DOHH2 (cell line): ENCODE results near the gene YWHAH.

ENCODE experiments used
- H3F3A ChIP-seq: fragments of 200-600 bp; sonication (generic), shearing (Covaris generic); 2 replicates; pipeline ENCODE4 v1.6.0; 2016; ENCODE audit warnings: antibody characterized with exemption, mild to moderate bottlenecking; ENCODE audit not compliant: control insufficient read depth, insufficient read depth
- H3K27ac ChIP-seq: fragments of 200-600 bp; sonication (generic); 2 replicates; pipeline ENCODE4 v1.5.1; 2014; ENCODE audit warnings: low read depth, mild to moderate bottlenecking, low read length, moderate library complexity
- H3K27me3 ChIP-seq: fragments of 200-600 bp; sonication (generic); 2 replicates; pipeline ENCODE4 v1.6.1; 2014; ENCODE audit warnings: mild to moderate bottlenecking, low read length, mixed read lengths; ENCODE audit not compliant: control insufficient read depth
- H3K36me3 ChIP-seq: fragments of 200-600 bp; sonication (generic); 2 replicates; pipeline ENCODE4 v1.6.1; 2014; ENCODE audit warnings: mild to moderate bottlenecking, low read length, moderate library complexity, mixed read lengths; ENCODE audit not compliant: control insufficient read depth
- H3K4me1 ChIP-seq: fragments of 200-600 bp; sonication (generic); 2 replicates; pipeline ENCODE4 v1.6.1; 2014; ENCODE audit warnings: mild to moderate bottlenecking, low read length, mixed read lengths; ENCODE audit not compliant: control insufficient read depth
- H3K4me2 ChIP-seq: fragments of 200-600 bp; sonication (generic); 2 replicates; pipeline ENCODE4 v1.6.0; 2014; ENCODE audit warnings: mild to moderate bottlenecking, low read length, moderate library complexity
- H3K4me3 ChIP-seq: fragments of 200-600 bp; sonication (generic); 2 replicates; pipeline ENCODE4 v1.5.1; 2014; ENCODE audit warnings: mild to moderate bottlenecking, low read length, mixed read lengths
- H3K79me2 ChIP-seq: fragments of 200-600 bp; sonication (generic); 2 replicates; pipeline ENCODE4 v1.6.1; 2014; ENCODE audit warnings: mild to moderate bottlenecking, low read length, mixed read lengths; ENCODE audit not compliant: control insufficient read depth
- H3K9me2 ChIP-seq: fragments of 200-600 bp; sonication (generic); replicated peaks from 2 replicates; pipeline ENCODE4 v1.6.1; 2014; ENCODE audit warnings: mild to moderate bottlenecking, low read length, mixed read lengths; ENCODE audit not compliant: control insufficient read depth
- H3K9me3 ChIP-seq: fragments of 200-600 bp; sonication (generic); 2 replicates; pipeline ENCODE4 v1.6.1; 2014; ENCODE audit warnings: antibody characterized with exemption, low read length, mixed read lengths; ENCODE audit not compliant: control insufficient read depth, insufficient read depth
- H4K20me1 ChIP-seq: fragments of 200-600 bp; sonication (generic); 2 replicates; pipeline ENCODE4 v1.6.0; 2014; ENCODE audit warnings: low read depth, mild to moderate bottlenecking, antibody characterized with exemption, low read length, moderate library complexity; ENCODE audit not compliant: control insufficient read depth, insufficient read depth
- CTCF ChIP-seq: fragments of 200-600 bp; sonication (generic); IDR thresholded peaks from one replicate; pipeline ENCODE4 v1.5.1; 2014; ENCODE audit warnings: antibody characterized with exemption, mild to moderate bottlenecking, low read depth, low read length; ENCODE audit not compliant: poor library complexity, severe bottlenecking
- EZH2phosphoT487 ChIP-seq: fragments of 200-600 bp; sonication (generic); IDR thresholded peaks from 2 replicates; pipeline ENCODE4 v1.6.1; 2017; ENCODE audit warnings: borderline replicate concordance, mild to moderate bottlenecking, antibody characterized with exemption, low read length, moderate library complexity, mixed read lengths

The YWHAH gene

GRCh38 chr22:31944700-31945442, 536 bp downstream of the YWHAH start:
- Histone ChIP-seq H3K4me2 (peak overlapping the region; percentile 91), H4K20me1 (peaks cover 14% of the 10 kb centered on the region), H3K27ac (peak overlapping the region; percentile 69), H3K4me1 (peaks cover 36% of the 10 kb centered on the region), H3K36me3 (peaks cover 49% of the 10 kb centered on the region), H3F3A (peaks cover 12% of the 10 kb centered on the region), H3K27me3 (no peaks in the 10 kb centered on the region), H3K79me2 (peaks cover 58% of the 10 kb centered on the region), H3K4me3 (peak overlapping the region; percentile 99), H3K9me3 (no peaks in the 10 kb centered on the region), H3K9me2 (no peaks in the 10 kb centered on the region)
- TF ChIP-seq CTCF (peak; percentile 26), EZH2phosphoT487 (no peak)

GRCh38 chr22:31945443-31945855, 1.1 kb downstream of the YWHAH start:
- Histone ChIP-seq H3F3A (peaks cover 12% of the 10 kb centered on the region), H3K4me3 (peak overlapping the region; percentile 99), H3K27ac (peak overlapping the region; percentile 69), H3K9me2 (no peaks in the 10 kb centered on the region), H3K4me2 (peak overlapping the region; percentile 91), H3K36me3 (peaks cover 55% of the 10 kb centered on the region), H3K79me2 (peaks cover 64% of the 10 kb centered on the region), H3K9me3 (no peaks in the 10 kb centered on the region), H3K27me3 (no peaks in the 10 kb centered on the region), H4K20me1 (peaks cover 18% of the 10 kb centered on the region), H3K4me1 (peaks cover 39% of the 10 kb centered on the region)
- no peak for TF ChIP-seq EZH2phosphoT487
- no peak for TF ChIP-seq CTCF

- Histone ChIP-seq H3K27me3 (no peaks in the 10 kb centered on the region), H3K4me2 (peak overlapping the region; percentile 91), H3K36me3 (peaks cover 62% of the 10 kb centered on the region), H3K9me3 (no peaks in the 10 kb centered on the region), H3K4me3 (peak overlapping the region; percentile 99), H3K27ac (peak overlapping the region; percentile 69), H3K9me2 (no peaks in the 10 kb centered on the region), H3F3A (peaks cover 12% of the 10 kb centered on the region), H3K79me2 (peaks cover 71% of the 10 kb centered on the region), H3K4me1 (peaks cover 40% of the 10 kb centered on the region), H4K20me1 (peaks cover 20% of the 10 kb centered on the region)
- no peak for TF ChIP-seq EZH2phosphoT487
- TF ChIP-seq CTCF = no peak
These were observed 1.8 kb downstream of the YWHAH start for GRCh38 chr22:31945971-31946680.
